ENCODE results near the gene OAS3.
"Not testable (repeated sequence)": the region's sequence is repeated elsewhere in the genome, so short reads cannot be mapped to it uniquely, and the experiment has no call there.

OAS3 gene, protein sequence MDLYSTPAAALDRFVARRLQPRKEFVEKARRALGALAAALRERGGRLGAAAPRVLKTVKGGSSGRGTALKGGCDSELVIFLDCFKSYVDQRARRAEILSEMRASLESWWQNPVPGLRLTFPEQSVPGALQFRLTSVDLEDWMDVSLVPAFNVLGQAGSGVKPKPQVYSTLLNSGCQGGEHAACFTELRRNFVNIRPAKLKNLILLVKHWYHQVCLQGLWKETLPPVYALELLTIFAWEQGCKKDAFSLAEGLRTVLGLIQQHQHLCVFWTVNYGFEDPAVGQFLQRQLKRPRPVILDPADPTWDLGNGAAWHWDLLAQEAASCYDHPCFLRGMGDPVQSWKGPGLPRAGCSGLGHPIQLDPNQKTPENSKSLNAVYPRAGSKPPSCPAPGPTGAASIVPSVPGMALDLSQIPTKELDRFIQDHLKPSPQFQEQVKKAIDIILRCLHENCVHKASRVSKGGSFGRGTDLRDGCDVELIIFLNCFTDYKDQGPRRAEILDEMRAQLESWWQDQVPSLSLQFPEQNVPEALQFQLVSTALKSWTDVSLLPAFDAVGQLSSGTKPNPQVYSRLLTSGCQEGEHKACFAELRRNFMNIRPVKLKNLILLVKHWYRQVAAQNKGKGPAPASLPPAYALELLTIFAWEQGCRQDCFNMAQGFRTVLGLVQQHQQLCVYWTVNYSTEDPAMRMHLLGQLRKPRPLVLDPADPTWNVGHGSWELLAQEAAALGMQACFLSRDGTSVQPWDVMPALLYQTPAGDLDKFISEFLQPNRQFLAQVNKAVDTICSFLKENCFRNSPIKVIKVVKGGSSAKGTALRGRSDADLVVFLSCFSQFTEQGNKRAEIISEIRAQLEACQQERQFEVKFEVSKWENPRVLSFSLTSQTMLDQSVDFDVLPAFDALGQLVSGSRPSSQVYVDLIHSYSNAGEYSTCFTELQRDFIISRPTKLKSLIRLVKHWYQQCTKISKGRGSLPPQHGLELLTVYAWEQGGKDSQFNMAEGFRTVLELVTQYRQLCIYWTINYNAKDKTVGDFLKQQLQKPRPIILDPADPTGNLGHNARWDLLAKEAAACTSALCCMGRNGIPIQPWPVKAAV

GRCh38 chr12:112937741-112938719, at the start of gene OAS3:
Gene OAS3 (plus strand): TSS chr12:112938474. CDS start chr12:112938531, 57 bp downstream.
- DNase-seq (ENCODE audit: low read depth) = peak; percentile 58

DNA sequence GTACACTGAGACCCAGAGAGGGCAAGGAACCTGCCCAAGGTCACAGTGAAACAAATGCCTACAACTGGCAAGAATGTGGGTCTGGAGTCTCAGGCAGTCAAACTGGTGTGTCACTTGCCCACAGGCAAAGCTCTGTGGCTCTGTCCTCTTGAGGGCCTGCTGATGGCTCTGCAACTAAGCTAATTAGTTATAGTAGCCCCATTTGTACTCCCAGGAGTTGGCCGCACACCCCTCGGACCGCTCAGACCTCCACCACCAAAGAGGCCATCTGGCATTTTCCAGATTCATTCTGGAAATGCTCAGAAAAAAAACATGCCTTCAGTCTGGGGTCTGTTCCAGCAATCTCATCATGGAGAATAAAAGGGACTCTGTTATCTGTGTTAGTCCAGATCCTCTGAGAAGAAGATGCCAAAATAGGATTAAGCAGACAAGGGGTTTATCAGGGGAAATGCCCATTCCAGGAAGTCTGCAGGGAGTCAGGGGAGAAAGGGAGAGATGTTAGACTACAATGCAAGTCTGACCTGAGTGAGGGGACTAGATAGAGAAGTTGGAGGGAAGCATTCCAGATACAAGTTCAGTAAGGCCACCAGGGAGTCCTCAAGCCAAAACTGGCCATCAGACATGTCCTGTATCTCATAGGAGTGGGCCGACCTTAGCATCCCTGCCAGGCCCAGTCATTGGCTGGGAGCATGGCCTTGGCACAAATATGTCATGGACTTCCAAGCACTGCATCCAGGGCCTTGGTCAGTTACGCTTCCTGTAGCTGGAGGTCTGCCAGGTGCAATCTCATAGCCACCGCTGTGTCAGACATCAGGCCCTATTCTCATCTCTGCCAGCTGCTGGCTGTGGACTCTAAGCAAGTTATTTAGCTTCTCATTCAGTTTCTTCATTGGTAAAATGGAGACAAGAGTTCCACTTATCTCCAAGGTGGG, 46.9 kb upstream of the OAS3 start:
- no peak for DNase-seq (ENCODE audit: low read depth)

- no peak for DNase-seq (ENCODE audit: low read depth)
These were observed 45.4 kb upstream of the OAS3 start for GRCh38 chr12:112892856-112893255.

- DNase-seq (ENCODE audit: low read depth) = no peak
These were observed 44.1 kb upstream of the OAS3 start for GRCh38 chr12:112894128-112894527.

DNA sequence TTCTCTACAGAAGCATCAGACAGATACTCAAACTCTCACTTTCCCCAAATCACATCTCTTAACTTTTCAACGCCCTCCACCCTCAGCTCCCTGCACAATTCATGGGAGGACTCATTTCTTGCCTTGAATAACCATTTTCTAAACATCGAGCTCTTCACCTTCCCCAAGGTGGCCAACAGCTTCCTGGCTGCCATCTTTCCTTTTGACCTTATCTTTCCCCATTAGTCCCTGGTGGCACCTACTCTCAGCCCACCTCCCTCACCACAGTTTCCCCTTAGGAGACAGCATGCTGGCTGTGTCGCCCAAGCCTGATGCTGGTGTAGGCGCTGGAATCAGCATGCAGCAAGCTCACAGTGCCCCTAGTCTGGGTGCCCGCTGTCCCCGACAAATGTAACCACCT, 39.9 kb upstream of the OAS3 start:
- DNase-seq (ENCODE audit: low read depth) = no peak

GRCh38 chr12:112900298-112901145, 37.8 kb upstream of the OAS3 start:
- peak; percentile 6 for DNase-seq (ENCODE audit: low read depth)

DNA sequence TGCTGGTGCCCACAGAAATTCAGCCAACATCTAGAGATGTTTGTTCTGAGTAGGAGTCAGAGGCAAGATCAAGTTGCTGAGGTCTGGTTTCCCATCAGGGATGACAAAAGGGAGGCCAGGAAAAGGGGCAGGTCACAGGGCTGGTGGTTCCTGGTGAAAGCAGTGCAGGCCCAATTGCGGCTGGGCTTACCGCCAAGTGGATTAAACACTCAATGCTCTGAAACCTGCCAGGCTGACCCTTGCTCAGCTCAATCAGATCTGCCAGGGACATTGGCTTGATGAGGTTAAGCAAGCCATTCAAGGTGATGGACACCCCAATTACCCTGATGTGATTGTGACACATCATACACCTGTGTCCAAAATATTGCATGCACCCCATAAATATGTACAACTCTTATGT, 37.0 kb upstream of the OAS3 start:
- no peak for DNase-seq (ENCODE audit: low read depth)

GRCh38 chr12:112904571-112904970, 33.7 kb upstream of the OAS3 start:
- no peak for DNase-seq (ENCODE audit: low read depth)

DNA sequence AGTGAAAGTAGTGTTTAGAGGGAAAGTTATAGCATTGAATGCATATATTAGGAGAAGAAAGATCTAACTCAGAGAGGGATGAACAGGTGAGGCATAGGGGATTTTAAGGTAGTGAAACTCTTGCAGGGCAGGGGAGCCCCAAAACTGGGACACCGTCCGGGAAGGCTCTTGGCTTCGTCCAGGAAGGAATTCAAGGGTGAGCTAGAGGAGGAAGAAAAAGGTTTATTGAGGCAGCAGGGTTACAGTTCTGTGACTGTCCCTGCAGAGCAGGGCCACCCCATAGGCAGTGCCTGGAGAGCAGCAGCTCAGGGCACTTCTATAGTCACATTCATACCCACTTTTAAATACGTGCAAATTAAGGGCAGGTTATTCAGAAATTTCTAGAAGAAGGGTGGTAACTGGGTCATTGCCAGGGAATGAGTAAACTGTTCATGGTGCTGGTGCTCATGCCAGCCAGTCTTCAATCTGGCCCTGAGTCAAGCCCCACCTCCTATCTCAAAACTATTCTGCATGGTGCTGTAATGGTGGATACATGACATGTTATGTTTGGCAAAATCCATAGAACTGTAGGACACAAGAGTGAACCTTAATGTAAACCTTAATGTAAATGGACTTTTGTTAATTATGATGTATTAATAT, 32.7 kb upstream of the OAS3 start:
- DNase-seq (ENCODE audit: low read depth) = no peak

DNA sequence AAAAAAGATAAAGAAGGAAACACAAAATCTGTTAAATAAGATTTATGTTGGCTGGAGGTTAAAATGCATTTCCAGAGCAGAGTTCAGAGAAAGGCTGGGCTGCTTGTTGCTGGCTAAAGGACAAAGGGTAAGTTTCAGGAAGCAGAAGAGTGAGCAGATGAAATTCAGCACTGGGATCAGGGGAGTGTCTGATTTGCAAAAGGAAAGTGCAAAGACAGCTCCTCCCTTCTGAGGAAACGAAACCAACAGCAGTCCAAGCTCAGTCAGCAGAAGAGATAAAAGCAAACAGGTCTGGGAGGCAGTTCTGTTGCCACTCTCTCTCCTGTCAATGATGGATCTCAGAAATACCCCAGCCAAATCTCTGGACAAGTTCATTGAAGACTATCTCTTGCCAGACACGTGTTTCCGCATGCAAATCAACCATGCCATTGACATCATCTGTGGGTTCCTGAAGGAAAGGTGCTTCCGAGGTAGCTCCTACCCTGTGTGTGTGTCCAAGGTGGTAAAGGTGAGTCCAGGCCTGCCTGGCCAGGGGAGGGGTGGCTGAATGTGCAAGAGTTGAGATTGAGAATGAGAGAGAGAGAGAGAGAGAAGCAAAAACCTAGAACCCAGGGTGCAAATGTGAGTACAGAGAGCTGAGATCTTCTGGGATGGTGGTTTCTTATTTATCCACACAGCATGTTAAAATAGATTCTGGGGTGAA, 31.4 kb upstream of the OAS3 start, which contains the start of gene OAS1:
Gene OAS1, plus strand, starts transcription at position 251 of the 703 bp plus-strand sequence. Its CDS starts 78 bp downstream, at position 329.
- DNase-seq (ENCODE audit: low read depth) = no peak

DNA sequence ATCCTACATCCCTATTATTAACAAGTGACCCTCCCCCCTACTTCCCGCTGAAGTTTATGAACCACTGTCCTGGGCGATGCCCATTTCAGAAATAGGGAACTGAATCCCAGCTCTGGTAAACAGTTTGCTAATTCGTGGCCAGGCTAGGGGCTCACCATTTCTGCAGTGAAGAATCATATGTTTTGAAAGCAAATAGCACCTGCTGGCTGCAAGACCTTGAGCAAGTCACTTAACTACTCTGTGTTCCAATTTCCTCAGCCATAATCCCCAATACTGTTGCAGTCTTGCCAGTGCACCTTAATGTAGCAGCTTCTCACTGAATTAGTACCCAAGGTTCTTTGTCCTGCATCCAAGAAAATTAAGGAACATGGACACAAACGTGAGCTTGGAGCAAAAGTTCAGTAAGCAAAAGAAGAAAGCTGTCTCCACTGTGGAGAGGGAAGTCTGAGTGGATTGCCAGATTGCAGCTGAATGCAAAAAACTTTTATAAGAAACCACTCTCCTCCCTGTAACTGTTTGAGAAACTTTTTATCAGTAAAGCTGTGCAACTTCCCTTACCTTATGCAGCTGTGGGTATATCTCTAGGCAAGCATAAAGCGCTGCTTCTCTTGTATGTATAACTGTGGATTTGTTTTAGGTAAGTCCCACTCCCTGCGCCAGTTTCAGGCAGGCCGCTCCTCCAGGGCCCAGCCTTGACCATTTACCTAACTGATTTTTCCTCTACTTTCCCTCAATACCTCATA, 30.7 kb upstream of the OAS3 start:
- DNase-seq (ENCODE audit: low read depth) = no peak

- no peak for DNase-seq (ENCODE audit: low read depth)
These were observed 29.7 kb upstream of the OAS3 start for GRCh38 chr12:112908548-112908947.

DNA sequence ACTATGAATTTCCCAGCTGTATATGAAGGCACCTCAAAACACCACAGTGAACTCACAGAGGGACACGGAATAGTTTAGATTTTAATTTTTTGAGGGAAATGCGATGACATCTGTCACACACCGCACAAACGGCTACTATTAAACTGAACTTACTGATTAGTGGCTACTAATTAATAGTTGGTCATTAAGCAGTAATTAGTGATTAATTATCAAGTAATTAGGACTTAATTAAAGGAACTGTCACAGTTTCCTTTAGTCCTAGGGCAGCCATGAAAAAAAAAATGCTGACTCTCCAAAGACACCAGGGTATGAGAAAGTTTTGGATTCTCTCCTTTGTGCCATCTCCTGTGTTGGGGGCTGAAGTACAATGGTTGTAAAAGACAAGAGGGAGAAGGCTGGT, 28.6 kb upstream of the OAS3 start:
- no peak for DNase-seq (ENCODE audit: low read depth)

- no peak for DNase-seq (ENCODE audit: low read depth)
These were observed 25.1 kb upstream of the OAS3 start for GRCh38 chr12:112913038-112913688.

DNA sequence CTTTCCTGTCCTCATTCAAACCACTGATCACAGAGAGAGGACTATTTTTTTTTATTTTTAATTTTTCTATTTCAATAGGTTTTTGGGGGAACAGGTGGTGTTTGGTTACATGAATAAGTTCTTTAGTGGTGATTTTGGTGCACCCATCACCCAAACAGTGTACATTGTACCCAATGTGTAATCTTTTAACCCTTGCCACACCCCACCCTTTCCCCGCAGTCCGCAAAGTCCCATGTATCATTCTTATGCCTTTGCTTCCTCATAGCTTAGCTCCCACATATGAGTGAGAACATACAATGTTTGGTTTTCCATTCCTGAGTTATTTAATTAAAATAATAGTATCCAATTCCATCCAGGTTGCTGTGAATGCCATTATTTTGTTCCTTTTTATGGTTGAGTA, 24.4 kb upstream of the OAS3 start:
- DNase-seq (ENCODE audit: low read depth) = not testable (repeated sequence)

- no peak for DNase-seq (ENCODE audit: low read depth)
These were observed 22.0 kb upstream of the OAS3 start for GRCh38 chr12:112916270-112916669.

DNA sequence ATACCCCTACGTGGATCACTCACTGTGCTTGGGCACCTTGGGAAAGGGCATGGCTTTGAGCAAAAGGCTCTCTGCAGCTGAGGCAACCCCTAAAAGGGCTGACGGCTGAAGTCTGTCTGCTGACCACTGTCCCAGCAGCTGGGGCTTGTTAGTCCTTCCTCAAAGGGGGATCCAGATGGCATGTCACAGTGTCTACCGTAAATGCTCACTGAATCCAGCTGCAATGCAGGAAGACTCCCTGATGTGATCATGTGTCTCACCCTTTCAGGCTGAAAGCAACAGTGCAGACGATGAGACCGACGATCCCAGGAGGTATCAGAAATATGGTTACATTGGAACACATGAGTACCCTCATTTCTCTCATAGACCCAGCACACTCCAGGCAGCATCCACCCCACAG, 19.2 kb upstream of the OAS3 start:
- DNase-seq (ENCODE audit: low read depth) = no peak

Measured in activated T-helper 9 cell treated with anti-CD3 and anti-CD28 coated beads, Interleukin-2, amount 50 U/mL, for 16 hours (primary cell).